Panc1 (cell line): ENCODE data around the gene HNF4A. TPM values are rescaled to one million over a fixed set of nuclear protein-coding genes. Genes with fewer than 3 reads are reported as not detected.

ENCODE experiments used
- ATAC-seq: fragments of 200-7000 bp; cut with Tn5 transposase; 2 replicates; pipeline ENCODE4 v1.9.1; 2020; ENCODE audit warnings: mild to moderate bottlenecking, moderate library complexity
- BruUV-seq: library from RNA; stranded (reverse); fragments of 400-500 nt; replicated peaks from 2 replicates; lab custom pipeline; 2021; lab: Mats Ljungman, UMichigan
- CTCF ChIA-PET: fragments of 300-600 bp; sonication (Branson Sonifier 250); formaldehyde crosslinking; loops from one replicate; lab custom pipeline; 2022; ENCODE audit warnings: antibody characterized with exemption; lab: Charles Lee
- POLR2A ChIA-PET: fragments of 300-600 bp; sonication (Branson Sonifier 250); formaldehyde crosslinking; loops from one replicate; lab custom pipeline; 2022; ENCODE audit warnings: antibody characterized with exemption; lab: Charles Lee
- DNase-seq: peaks from one replicate; pipeline ENCODE4 v3.0.0-alpha.2; 2010; ENCODE audit warnings: low read depth, low spot score
- H3K27ac ChIP-seq: 2 replicates; pipeline ENCODE4 v1.5.1; 2011; ENCODE audit warnings: mild to moderate bottlenecking, low read length, inconsistent platforms
- H3K27me3 ChIP-seq: fragments of 200-500 bp; sonication (Bioruptor generic); 2 replicates; pipeline ENCODE4 v1.6.0; 2014; ENCODE audit warnings: low read length, inconsistent platforms; ENCODE audit not compliant: control insufficient read depth, insufficient read depth
- H3K36me3 ChIP-seq: fragments of 200-500 bp; sonication (Bioruptor generic); 2 replicates; pipeline ENCODE4 v1.5.1; 2014; ENCODE audit warnings: inconsistent platforms, mild to moderate bottlenecking, low read length, moderate library complexity; ENCODE audit not compliant: control insufficient read depth, insufficient read depth
- H3K4me1 ChIP-seq: 2 replicates; pipeline ENCODE4 v1.5.1; 2011; ENCODE audit warnings: inconsistent platforms, mild to moderate bottlenecking, low read length, moderate library complexity; ENCODE audit not compliant: control insufficient read depth, insufficient read depth
- H3K4me3 ChIP-seq, 2 experiments: 2 replicates each; pipeline ENCODE4 v1.5.1; 2011 to 2012; ENCODE audit warnings: low read depth in 2 of 2, low read length in 2 of 2, mild to moderate bottlenecking in 2 of 2, inconsistent platforms in 1 of 2, moderate library complexity in 1 of 2
- H3K9me3 ChIP-seq: fragments of 200-500 bp; sonication (Bioruptor generic); 2 replicates; pipeline ENCODE4 v1.5.1; 2014; ENCODE audit warnings: low read depth, mild to moderate bottlenecking, inconsistent platforms, low read length, moderate library complexity; ENCODE audit not compliant: control insufficient read depth, insufficient read depth
- POLR2AphosphoS5 ChIP-seq: IDR thresholded peaks from 2 replicates; pipeline ENCODE4 v1.6.1; 2012; ENCODE audit warnings: mild to moderate bottlenecking, low read depth, low read length, moderate library complexity
- SIN3A ChIP-seq: IDR thresholded peaks from 2 replicates; pipeline ENCODE4 v1.6.1; 2012; ENCODE audit warnings: low read depth, mild to moderate bottlenecking, low read length, moderate library complexity, borderline replicate concordance; ENCODE audit not compliant: insufficient read depth
- TCF7L2 ChIP-seq: IDR thresholded peaks from 2 replicates; pipeline ENCODE4 v1.6.1; 2011; ENCODE audit warnings: mild to moderate bottlenecking, low read depth, low read length, inconsistent platforms
- in situ Hi-C: cut with HindIII; loops from 2 replicates; pipeline ENCODE4 v1.10.0; 2016; ENCODE audit warnings: low sequenced_read_pairs, low pct_unique_long_range_greater_than_20kb
- intact Hi-C: fragments of 100-400 bp; cut with micrococcal nuclease; formaldehyde crosslinking; loops from one replicate; pipeline ENCODE4 v1.10.0; 2022; ENCODE audit not compliant: unreplicated experiment
- total RNA-seq: library from RNA; stranded (reverse); gene quantifications from one replicate; pipeline ENCODE4 v1.2.1, GENCODE V29; 2021; ENCODE audit not compliant: unreplicated experiment
- TF ChIP-seq, protein P1 (sequence below), 2 experiments: IDR thresholded peaks; 2 replicates each; pipeline ENCODE4 v1.6.1; 2011 to 2012; ENCODE audit warnings: low read depth in 2 of 2, control low read depth in 1 of 2, low read length in 1 of 2, mild to moderate bottlenecking in 1 of 2, moderate library complexity in 1 of 2; ENCODE audit not compliant: insufficient read depth in 1 of 2
- TF ChIP-seq, protein P2 (sequence below): fragments of 450-650 bp; IDR thresholded peaks from 2 replicates; pipeline ENCODE4 v1.5.1; 2017; ENCODE audit warnings: mild to moderate bottlenecking

HNF4A gene
- total RNA-seq, 1 experiment from 2014 or later = 0.28 TPM

DNA sequence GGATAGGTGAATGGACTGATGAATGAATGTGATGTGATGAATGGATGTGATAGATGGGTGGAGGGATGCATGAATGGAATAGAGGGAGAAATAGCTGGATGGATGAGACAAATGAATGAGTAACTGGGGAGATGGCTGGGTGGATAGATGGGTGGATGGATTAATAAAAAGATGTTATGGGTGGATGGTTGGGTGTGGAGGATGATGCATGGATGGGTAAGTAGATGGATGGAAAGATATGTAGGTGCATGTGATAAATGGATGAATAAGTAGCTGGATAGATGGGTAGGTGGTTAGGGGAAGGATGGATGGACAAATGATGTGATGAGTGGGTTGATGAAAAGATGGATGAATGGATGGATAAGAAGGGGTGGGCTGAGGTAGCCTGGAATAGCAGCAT, 4.7 kb downstream of the HNF4A start:
- in situ Hi-C loops (no loop called here), intact Hi-C loops (no loop called here)
- no peaks in the 10 kb centered on the region; the same call in 1 of the 2 replicates for H3K27me3 ChIP-seq
- no peak overlapping the region for H3K4me3 ChIP-seq
- H3K9me3 ChIP-seq = no peaks in the 10 kb centered on the region
- no peaks in the 10 kb centered on the region for H3K4me1 ChIP-seq
- POLR2A ChIA-PET = no interaction called here
- H3K27ac ChIP-seq = no peak overlapping the region
- no TSS peak for BruUV-seq
- ATAC-seq (no peak), DNase-seq (no peak)
- TF ChIP-seq, protein P1, sequence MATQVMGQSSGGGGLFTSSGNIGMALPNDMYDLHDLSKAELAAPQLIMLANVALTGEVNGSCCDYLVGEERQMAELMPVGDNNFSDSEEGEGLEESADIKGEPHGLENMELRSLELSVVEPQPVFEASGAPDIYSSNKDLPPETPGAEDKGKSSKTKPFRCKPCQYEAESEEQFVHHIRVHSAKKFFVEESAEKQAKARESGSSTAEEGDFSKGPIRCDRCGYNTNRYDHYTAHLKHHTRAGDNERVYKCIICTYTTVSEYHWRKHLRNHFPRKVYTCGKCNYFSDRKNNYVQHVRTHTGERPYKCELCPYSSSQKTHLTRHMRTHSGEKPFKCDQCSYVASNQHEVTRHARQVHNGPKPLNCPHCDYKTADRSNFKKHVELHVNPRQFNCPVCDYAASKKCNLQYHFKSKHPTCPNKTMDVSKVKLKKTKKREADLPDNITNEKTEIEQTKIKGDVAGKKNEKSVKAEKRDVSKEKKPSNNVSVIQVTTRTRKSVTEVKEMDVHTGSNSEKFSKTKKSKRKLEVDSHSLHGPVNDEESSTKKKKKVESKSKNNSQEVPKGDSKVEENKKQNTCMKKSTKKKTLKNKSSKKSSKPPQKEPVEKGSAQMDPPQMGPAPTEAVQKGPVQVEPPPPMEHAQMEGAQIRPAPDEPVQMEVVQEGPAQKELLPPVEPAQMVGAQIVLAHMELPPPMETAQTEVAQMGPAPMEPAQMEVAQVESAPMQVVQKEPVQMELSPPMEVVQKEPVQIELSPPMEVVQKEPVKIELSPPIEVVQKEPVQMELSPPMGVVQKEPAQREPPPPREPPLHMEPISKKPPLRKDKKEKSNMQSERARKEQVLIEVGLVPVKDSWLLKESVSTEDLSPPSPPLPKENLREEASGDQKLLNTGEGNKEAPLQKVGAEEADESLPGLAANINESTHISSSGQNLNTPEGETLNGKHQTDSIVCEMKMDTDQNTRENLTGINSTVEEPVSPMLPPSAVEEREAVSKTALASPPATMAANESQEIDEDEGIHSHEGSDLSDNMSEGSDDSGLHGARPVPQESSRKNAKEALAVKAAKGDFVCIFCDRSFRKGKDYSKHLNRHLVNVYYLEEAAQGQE (IDR thresholded peaks at IDR 0.05; ENCODE audit: insufficient read depth in 1 of 2, low read depth in 2 of 2, low read length in 1 of 2) = no peak
- TF ChIP-seq POLR2AphosphoS5 = no peak
- TF ChIP-seq, protein P2, sequence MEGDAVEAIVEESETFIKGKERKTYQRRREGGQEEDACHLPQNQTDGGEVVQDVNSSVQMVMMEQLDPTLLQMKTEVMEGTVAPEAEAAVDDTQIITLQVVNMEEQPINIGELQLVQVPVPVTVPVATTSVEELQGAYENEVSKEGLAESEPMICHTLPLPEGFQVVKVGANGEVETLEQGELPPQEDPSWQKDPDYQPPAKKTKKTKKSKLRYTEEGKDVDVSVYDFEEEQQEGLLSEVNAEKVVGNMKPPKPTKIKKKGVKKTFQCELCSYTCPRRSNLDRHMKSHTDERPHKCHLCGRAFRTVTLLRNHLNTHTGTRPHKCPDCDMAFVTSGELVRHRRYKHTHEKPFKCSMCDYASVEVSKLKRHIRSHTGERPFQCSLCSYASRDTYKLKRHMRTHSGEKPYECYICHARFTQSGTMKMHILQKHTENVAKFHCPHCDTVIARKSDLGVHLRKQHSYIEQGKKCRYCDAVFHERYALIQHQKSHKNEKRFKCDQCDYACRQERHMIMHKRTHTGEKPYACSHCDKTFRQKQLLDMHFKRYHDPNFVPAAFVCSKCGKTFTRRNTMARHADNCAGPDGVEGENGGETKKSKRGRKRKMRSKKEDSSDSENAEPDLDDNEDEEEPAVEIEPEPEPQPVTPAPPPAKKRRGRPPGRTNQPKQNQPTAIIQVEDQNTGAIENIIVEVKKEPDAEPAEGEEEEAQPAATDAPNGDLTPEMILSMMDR = no peak
- TF ChIP-seq SIN3A = no peak
- TF ChIP-seq TCF7L2 = no peak
- CTCF ChIA-PET = interaction anchor here (0.5 kb wide), 1 partner anchor 23 kb away, joined by 7 read pairs; no protein-coding TSS in a partner anchor
- no peaks in the 10 kb centered on the region for H3K36me3 ChIP-seq

DNA sequence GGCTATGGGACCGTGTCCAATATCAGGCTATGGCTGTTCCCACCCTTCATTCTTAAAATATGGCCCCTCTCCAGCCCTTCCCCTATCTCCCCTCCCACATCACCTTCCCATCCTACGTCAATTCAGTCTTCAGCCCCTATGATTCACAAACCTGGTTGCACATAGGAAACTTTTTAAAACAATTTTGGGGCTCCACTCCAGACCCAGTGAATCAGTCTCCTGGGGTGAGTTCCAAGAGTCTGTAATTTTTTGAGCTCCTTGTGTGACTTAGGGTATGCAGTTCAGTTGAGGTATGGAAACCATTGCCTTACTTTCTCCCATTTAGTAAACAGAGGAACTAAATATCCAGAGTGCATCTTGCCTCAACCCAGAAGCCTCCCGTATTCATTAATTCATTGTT, 5.5 kb downstream of the HNF4A start:
- Histone ChIP-seq H3K4me3 (no peak overlapping the region), H3K9me3 (no peaks in the 10 kb centered on the region), H3K36me3 (no peaks in the 10 kb centered on the region), H3K4me1 (no peaks in the 10 kb centered on the region), H3K27ac (no peak overlapping the region), H3K27me3 (no peaks in the 10 kb centered on the region; the same call in 1 of the 2 replicates)
- in situ Hi-C loops (no loop called here), intact Hi-C loops (no loop called here)
- POLR2A ChIA-PET = interaction anchor here (0.5 kb wide), 1 partner anchor 228 kb away, joined by 6 read pairs; no protein-coding TSS in a partner anchor
- TF ChIP-seq, protein P1 (IDR thresholded peaks at IDR 0.05; ENCODE audit: insufficient read depth in 1 of 2, low read depth in 2 of 2, low read length in 1 of 2) = no peak
- TF ChIP-seq SIN3A (no peak), TCF7L2 (no peak), POLR2AphosphoS5 (no peak)
- TF ChIP-seq, protein P2 = no peak
- DNase-seq (no peak), ATAC-seq (no peak)
- CTCF ChIA-PET = no interaction called here
- no TSS peak for BruUV-seq
